GM19193 (cell line): Measurements from ENCODE around the gene KMT2D.

Experiments
- POLR2A ChIP-seq: IDR thresholded peaks from 4 replicates; pipeline ENCODE4 v1.6.1; 2011; ENCODE audit not compliant: insufficient read depth, insufficient read length; ENCODE audit errors: extremely low read depth

Gene KMT2D

DNA sequence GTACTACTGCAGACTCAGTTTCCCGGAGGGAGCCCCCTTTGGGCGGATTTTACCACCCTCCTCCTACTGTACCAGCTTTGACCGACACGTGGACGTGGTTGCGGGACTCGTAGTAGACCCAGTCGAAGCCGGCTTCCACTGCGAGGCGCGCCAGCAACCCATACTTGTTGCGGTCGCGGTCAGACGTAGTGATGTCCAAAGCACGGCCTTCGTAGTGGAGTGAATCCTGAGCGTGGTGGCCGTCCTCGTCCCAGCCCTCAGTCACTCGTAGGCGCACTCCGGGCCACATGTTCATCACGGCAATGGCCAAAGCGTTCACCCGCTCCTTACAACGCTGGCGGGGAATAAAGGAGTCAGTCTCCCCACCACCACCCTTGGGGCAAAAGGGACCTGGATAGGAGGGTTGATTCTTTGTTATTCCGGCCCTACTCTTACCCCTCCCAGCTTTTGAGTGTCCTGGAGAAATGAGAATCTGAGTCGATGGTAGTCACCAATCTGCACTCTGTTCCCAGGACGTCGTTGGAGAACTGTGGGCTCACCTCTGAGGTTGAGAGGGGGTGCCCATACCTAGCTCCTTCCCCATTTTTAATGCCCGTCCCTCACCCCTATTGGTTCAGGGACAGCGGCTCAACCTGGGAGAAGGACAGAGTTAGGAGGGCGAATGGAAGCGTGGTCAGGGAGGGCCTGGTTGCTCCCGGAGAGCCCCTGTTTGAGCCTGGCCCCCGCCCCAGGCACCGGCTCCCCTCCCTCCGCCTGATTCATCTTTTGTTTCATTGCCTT, 30.7 kb upstream of the KMT2D start:
- TF ChIP-seq POLR2A, result no peak

DNA sequence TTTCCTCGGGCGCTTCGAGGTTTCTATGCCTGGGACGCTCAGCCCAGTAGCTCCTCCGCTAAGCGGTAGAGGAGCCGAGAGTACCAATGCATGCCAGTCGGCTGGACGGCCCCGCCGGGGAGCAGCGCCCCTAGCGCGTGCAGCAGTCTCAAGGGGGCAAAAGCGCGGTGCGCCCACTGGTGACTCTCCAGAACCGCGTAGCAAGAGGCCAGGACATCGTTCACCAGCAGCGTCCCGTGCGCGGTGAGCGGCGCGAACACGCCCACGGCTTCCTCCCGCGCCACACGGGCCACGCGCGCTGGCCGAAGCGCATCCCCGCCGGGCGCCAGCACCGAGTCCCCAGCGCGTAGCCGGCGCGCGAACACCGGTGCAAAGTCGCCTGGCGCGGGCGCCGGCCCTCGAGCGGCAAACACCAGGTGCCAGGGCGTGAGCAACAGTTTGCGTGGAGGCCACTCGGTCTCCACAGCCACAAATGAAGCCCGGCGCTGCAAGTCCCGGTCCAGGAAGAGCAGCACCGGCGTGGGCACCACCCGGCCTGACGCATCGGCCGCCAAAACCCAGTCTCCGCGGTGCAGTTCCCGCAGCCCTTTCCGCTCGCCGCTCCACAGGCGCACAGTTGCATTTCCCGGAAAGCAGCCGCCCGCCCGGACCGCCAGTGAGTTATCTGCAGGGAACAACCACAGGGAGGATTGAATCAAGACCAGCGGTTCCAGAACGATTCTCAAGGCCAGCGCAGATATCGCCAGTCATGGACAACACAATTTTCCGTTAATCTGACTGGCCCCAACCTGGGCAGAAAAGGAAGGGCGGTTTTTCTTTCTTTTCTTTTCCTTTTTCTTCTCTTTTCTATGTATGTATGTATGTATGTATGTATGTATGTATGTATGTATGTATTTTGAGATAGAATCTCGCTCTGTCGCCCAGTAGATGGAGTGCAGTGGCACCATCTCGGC, 29.5 kb upstream of the KMT2D start:
- TF ChIP-seq POLR2A, result no peak

DNA sequence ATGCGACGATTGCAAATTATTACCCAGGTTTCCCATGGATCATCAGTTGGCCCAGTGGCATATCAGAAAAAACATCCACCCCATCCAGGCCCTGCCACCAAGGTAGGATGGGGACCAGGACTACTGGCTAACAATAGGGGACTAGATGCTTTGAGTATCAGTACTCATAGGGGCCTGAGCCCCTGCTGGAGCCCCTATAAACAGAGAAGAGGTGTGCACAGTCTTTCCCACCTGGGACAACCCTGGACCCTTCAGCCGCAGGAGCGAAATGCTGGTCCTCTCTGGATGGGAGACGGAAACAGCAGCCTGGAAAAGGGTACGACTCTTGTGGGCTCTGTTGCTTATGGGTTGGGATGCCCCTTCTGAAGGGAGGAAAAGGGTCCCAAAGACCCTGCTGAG, 28.3 kb upstream of the KMT2D start:
- TF ChIP-seq POLR2A, result no peak

DNA sequence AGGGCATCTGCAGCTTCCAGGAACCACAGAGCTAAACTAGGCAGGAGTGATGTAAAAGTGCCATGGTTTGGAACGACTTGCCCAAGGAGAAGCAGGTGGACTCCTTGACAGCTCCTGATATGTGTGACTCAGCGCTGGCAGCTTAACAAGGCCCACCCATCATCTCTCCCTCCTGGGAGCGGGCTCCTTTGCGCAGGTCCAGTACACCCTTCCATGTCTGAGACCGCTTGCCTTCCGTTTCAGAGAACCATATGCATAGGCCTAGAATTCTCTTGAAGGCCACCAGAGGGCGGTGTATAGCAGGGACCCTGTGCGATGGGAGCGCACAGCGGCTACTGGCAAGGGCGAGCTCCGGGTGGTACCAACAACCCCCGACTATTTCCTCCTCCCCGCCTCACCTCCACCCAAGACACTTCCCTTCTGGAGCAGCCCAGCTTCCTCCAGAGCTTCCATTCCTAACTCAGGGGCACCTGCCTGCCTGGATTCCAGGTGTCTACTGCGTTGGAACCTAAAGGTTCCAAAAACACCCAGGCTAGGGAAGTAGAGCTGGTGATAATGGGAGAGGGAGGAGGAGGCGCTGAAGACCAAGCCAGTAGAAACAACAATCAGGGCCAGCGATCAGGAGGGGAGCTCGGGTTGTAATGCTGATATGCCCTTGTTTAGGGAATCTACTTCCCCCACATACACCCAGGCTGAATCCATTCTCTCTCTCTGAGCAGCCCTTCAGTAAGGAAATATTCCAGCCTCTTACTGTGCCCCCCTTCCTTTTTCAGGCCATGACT, 27.7 kb upstream of the KMT2D start:
- no peak for TF ChIP-seq POLR2A

DNA sequence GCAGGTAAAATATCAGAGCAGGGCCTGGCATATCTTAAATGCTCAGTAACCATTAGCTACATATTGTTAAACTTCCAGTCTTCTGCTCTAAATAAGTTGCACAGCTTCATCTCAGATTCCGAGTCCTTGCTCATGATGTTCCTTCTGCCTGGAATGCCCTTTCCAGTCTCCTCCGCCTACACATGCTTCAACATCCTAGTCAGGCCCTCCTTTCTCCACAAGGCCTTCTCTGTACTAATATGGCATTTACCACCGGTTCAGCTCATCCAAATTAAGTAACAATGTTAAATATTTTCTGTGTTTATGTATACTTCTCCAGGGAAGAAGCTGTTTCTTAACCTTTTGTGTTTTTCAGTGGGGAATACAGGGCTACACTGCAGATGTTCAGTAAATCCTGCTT, 25.5 kb upstream of the KMT2D start:
- no peak for TF ChIP-seq POLR2A

DNA sequence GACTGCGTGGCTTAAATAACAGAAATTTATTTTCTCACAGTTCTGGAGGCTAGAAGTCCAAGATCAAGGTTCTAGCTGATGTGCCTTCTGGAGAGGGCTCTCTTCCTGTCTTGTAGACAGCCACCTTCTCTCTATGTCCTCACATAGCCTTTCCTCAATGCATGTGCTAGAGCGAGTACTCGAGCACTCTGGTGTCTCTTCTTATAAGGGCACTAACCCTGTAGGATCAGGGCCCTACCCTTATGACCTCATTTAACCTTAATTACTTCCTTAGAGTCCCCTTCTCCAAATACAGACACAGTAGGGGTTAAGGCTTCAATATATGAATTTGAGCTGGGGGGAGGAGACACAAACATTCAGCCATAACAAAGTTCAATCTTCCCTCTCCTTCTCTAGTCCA, 23.8 kb upstream of the KMT2D start:
- no peak for TF ChIP-seq POLR2A

DNA sequence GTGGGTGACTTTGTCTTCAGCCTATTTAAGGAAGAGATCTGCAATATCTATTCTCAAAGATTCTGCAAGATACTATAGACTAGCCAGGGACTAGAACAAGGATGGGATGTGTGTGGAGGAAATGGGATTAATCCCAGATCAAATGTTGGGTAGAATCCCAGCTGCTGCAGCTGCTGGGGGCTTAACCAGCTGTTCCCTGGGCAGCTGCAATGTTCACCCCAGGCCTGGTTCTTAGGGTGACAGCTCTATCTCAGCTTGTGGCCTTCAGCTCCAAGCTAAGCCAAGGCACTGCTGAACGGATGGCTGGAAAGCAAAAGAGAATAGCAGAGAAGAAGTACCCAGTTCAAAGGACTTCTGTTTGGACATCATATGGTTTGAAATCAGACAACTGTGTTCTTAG, 19.2 kb upstream of the KMT2D start:
- TF ChIP-seq POLR2A, result no peak

DNA sequence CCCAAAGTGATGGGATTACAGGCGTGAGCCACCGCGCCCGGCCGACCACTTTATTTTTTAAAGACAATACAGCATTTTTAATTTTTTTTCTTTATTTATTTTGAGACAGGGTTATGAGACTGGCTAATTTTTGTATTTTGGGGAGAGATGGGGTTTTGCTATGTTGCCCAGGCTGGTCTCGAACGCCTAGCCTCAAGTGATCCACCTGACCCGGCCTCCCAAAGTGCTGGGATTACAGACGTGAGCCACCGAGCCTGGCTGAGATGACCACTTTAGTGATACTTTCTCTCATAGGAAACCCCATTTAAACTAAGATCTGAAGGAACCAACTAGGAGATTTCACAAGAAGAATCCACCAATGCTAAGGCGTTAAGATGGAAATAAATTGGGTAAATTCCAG, 10.4 kb upstream of the KMT2D start:
- no peak for TF ChIP-seq POLR2A

DNA sequence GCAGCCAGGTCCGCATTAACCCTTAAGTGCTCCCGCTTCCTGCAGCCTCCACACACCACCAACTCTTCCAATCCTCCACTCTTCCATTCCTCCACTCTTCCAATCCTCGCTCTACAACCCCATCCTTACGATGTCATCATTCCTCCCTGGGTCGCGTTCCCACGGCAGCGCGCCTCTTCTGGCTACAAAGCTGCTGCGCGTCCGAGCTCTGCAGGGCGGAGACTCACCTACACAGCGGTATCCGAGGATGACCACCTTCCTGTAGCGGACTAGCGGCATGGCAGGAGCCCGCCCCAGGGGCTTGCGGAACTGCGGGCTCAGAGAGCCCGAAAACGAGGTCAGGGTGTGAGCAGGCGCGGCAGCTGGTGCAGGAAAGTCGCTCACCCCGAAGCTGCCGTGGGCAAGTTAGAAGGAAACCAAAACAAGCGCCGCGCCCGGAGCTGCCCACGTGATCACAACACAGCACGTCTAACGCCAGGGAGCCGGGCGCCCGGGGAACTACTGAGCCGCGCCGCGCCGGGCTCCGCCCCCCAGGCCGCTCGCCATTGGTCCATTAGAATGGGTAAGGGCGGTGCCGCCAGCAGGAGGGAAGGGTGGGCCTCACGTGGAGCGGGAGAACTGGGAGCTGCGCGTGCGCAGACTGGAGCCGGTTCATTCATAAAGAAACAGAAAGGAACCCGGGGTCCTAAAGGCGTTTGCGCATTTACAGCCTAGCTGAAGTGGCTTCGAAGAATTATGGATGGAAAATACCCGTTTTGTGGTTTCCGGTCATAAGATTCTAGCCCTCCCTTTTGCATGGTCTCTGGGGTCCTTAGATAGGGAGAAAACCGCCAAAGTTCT, 9.1 kb upstream of the KMT2D start, which contains the start of gene RHEBL1:
RHEBL1 (minus strand) TSS at position 473 of the 840 bp plus-strand sequence; CDS start at position 279, 194 bp downstream.
- TF ChIP-seq POLR2A, result peak; percentile 67

DNA sequence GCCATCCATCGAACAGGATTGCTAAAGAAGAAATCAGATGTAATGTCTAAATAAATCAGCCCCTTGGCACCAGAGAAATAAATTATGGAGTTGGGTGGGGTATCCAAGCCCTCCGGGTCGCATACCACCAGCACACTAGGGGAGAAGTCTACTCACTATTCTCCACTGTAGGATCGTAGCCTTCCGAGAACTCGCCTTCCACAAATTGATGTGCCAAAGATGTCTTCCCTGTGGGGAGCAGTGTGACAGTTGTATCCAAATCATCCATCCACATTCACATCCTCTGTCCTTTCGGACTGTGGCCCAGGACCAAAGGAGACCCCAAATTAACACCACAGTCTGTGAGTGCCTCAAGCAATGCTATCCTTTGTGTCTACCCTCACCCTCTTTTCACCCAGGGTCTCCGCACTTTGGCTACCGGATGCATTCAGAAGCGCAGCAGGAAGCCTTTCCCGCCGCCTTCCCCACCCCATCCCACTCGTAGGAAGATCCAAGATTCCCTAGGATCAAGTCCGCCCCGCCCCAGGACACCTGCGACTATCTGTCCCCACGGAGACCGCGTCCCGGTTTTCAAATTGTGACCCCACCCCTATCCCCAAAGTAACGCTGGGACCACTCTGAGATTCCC, 8.4 kb upstream of the KMT2D start:
- TF ChIP-seq POLR2A, result no peak

DNA sequence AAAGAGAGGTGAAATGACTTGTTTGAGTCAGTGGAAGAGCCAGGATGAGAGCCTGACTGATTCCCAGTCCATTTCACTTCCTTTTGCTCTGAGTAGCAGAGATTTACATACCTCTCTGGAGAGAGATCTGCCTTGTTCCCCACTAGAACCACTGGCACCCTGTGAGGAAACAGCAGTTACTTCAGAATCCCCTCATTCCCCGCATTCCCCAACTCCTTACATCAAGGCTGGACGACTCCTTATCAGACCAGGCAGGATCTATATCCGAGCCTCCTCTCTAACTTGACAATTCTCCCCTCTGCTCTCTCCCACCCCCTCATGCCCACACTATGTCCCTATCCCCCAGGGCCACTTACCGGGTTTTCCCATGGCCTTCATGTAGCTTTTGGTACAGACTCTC, 5.5 kb upstream of the KMT2D start:
- TF ChIP-seq POLR2A, result no peak

DNA sequence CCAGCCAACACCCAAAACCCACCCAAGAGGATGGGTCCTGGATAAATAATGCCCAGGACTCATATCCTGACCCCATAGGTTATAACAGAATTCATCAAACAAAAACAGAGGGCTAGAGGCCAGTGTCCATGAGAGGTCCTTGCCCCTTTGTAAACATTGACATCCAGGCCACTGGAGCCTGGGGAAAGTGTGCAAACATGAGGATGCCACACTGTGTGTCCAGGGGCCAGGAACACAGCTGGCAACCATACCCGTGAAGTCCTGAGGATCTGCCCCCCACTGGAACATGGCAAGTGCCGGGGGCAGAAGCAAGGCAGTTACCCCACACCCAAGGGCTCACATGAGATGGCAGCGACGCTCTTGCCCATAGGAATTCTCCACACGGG, 4.2 kb upstream of the KMT2D start:
- no peak for TF ChIP-seq POLR2A

DNA sequence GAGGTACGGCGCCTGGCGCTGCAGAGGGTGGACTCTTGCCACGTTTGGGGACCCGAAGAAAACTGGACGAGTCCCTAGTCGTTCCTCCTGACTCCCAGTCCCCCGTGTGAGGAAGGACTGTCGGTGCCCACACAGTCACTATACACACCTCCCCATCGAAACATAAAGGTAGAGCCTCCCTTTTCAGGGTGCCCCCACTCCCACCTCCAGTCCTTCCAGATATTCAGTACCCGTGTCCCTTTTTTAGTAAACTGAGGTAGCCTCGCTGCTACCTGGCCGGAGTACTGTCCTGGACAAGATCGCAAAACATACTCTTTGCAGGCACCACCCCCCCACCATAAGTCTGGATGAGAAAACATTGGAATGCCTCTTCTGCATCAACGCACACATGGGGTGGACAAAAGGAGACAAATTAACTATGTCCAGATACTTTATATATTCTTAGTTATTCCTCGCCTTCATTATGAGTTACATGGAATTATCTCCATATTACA, 610 bp upstream of the KMT2D start:
- no peak for TF ChIP-seq POLR2A
